ENCODE data around the gene TRIM41.
A peak's percentile ranks its signal among the peaks of the same experiment; 100 is the strongest.

Gene TRIM41

DNA sequence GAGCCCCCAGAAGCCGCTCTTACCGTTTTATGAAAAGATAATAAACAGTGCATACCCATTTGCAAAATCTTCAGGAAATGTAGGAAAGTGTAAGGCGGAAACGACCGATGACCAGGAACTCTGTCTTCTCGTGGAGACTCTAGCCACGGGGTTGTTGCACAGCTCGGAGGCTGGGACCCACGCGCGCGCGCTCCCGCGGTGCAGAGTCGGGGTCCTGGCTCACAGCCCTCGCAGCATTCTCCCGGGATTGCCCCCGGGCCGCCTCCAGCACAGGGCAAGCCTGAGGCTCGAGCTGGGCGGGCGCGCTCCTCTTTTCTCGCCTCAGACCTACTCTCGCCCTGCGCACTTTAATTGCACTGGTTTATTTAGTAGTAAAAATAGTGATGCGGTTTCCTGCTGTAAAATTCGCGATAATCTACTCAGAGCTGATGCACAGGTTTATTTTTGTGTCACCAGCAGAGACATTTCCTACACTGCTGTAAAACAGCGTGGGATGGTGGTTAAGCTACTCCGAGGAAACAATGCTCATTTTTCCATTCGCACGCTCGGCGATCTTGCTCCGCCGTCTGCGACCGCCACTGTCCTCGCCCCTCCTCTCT, 33.6 kb upstream of the TRIM41 start:
- DNase-seq (ENCODE audit: low spot score): no peak
- in situ Hi-C loops (cut with MboI; ENCODE audit: low pct_unique_long_range_greater_than_20kb, low sequenced_read_pairs, unreplicated experiment): no loop called here
- TF ChIP-seq, protein P1, sequence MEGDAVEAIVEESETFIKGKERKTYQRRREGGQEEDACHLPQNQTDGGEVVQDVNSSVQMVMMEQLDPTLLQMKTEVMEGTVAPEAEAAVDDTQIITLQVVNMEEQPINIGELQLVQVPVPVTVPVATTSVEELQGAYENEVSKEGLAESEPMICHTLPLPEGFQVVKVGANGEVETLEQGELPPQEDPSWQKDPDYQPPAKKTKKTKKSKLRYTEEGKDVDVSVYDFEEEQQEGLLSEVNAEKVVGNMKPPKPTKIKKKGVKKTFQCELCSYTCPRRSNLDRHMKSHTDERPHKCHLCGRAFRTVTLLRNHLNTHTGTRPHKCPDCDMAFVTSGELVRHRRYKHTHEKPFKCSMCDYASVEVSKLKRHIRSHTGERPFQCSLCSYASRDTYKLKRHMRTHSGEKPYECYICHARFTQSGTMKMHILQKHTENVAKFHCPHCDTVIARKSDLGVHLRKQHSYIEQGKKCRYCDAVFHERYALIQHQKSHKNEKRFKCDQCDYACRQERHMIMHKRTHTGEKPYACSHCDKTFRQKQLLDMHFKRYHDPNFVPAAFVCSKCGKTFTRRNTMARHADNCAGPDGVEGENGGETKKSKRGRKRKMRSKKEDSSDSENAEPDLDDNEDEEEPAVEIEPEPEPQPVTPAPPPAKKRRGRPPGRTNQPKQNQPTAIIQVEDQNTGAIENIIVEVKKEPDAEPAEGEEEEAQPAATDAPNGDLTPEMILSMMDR (IDR thresholded peaks at IDR 0.05; ENCODE audit: extremely low read depth, insufficient read depth, missing control alignments): no peak

DNA sequence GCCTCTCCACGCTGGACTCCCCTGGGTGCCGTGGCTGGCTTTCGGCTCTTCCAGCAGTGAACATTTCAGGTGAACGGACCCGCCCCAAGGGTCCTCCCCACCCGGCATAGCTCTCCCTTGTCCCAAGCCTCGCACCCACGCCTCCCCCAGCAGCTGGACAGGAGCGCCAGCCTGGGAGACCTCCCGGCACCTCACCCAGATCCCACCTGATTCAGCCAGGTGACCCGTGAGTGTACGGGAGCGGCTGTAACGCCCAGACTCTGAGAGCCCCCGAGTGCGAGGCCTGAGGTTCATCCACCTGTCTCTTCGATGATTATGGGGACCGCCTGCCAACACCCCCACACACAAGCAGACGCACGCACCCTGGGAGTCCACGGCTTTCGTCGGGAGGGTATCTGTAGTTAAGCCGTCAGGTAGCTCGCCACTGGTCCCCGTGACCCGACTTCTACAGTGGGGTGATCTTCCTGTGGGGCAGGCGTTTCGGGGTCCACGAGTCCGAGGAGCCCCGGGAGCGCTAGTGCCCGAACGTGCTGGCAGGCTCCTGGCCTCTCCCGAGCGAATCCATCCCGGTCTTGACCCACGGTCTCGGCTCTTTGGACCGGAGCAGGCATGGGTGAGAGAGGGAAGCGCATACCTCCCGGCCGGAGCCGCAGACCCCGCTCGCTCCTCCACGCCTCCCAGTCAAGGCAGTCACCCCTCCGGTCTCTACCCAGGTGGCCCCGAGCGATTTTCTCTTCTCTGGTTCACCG, 32.9 kb upstream of the TRIM41 start:
- no peak for DNase-seq (ENCODE audit: low spot score)
- in situ Hi-C loops (cut with MboI; ENCODE audit: low pct_unique_long_range_greater_than_20kb, low sequenced_read_pairs, unreplicated experiment): no loop called here
- TF ChIP-seq, protein P1 (IDR thresholded peaks at IDR 0.05; ENCODE audit: extremely low read depth, insufficient read depth, missing control alignments): no peak

DNA sequence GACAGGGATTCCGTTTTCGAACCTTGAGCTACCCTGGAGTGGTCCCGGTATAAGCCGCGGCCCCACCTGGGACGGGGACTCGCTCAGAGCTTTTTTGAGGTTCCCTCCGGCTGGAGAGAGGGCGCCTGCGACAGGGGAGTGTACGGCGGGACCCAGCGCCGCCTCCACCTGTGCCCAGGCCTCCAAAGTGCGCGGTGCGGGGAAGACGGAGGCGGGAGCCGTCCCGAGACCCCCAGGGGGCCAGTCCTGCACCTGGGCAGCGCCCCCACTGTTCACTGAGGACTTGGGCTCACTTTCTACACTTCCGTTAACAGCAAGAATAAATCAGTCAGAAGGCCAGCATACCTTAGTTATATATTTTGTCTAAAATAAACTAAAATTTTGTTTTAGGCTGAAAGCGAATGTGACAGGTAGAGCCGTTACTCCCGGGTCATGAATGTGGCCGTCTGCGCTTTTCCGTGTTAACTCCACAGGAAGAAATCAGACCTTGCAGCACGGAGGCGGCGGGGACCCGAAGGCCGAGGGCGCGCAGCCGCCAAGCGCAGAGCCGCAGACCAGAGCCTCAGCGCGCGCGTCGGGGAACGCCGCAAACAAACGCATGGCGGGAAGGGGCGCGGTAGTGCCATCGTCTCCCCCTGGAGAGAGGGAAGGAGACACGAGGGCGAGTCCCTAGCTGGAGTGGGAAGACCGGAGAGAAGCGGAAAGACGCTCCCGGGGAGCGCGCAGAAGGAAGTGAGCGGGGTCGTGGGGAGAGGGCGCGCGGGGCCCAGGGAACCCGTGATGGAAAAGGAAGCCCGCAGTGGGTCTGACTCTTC, 32.2 kb upstream of the TRIM41 start:
- TF ChIP-seq, protein P1 (IDR thresholded peaks at IDR 0.05; ENCODE audit: extremely low read depth, insufficient read depth, missing control alignments): peak; percentile 45
- in situ Hi-C loops (cut with MboI; ENCODE audit: low pct_unique_long_range_greater_than_20kb, low sequenced_read_pairs, unreplicated experiment): no loop called here
- no peak for DNase-seq (ENCODE audit: low spot score)

DNA sequence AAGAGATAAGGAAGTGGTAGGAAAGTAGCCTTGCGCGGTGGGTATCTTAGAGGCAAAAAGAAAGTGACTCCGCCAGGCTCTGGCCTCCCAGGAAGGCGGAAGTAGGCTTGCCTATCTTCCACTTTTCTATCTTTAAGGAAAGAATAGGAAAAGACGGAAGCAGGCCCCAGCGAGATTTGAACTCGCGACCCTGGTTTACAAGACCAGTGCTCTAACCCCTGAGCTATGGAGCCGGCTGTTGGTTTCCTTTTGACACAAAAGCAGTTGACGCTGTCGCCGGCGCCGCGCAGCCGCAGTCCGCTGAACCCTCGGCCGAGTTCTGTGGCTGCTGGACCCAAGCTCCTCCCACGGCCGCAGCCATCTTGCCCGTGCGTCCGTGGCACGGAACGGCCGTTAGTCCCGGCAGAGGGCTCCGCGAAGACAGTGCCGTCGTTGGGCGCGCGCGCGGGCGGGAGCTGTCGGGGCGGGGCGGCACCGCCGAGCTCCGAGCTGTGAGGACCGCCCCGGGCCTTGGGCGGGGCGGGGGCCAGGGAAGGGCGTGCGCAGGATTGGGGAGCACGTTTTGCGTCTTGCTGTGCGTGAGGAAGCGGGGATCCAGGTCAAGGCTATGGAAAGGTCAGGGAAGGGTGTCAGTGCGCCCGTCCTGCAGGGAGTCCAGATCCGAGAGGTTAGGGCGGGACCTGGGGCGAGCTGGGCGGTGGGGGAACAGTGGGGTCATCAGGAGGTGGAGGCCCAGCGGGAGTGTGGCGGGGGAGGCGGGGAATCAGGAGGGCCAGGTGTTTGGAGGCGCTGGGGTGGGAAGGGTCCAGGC, 31.4 kb upstream of the TRIM41 start:
- in situ Hi-C loops (cut with MboI; ENCODE audit: low pct_unique_long_range_greater_than_20kb, low sequenced_read_pairs, unreplicated experiment): no loop called here
- TF ChIP-seq, protein P1 (IDR thresholded peaks at IDR 0.05; ENCODE audit: extremely low read depth, insufficient read depth, missing control alignments): peak; percentile 18
- DNase-seq (ENCODE audit: low spot score): peak; percentile 96

DNA sequence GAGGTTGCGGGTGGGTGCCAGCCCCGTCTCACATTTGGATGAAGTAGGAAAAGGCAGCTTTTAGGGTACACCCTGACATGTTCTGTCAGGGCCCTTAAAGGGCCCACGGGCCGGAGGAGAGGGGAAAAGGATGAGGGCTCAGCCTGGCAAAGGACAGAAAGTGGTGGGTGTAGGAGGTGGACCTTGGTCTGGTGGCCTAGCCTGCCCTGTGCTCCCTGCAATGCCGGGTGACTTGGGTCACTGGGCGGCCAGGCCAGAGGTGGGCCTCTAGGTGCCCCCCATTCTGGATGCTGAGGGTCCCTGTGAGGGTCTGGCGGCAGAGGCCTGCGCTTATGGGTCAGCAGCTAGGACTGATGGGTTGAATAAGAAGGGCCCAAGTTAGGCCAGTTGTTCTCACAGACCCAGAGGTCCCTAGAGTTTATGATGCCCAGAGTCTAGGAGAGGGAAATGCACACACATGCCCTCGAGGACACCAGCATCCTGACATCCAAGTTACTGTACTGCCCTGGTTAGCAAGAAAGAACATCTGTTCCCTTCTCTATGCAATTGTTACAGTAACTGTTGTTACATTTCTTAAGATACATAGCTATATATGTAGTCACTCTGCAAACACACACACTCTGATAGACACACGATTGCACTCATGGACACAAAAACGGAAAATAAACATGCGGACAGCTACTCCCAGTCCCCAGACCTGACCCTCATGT, 30.6 kb upstream of the TRIM41 start:
- no peak for DNase-seq (ENCODE audit: low spot score)
- in situ Hi-C loops (cut with MboI; ENCODE audit: low pct_unique_long_range_greater_than_20kb, low sequenced_read_pairs, unreplicated experiment): no loop called here

More for the DNA sequence above, 30.6 kb upstream of the TRIM41 start:
- TF ChIP-seq, protein P1 (IDR thresholded peaks at IDR 0.05; ENCODE audit: extremely low read depth, insufficient read depth, missing control alignments): no peak
